NT2/D1 (cell line): ENCODE results near the gene POLR3A.

Experiments
- SUZ12 ChIP-seq: IDR thresholded peaks from 2 replicates; pipeline ENCODE4 v1.6.1; 2011; ENCODE audit not compliant: insufficient read length, insufficient read depth; ENCODE audit errors: extremely low read depth
- ZNF274 ChIP-seq: IDR thresholded peaks from 2 replicates; pipeline ENCODE4 v1.6.1; 2011; ENCODE audit warnings: mild to moderate bottlenecking, low read depth, low read length

GRCh38 chr10:77920495-77920894 is 108.8 kb downstream of the POLR3A start:
- TF ChIP-seq SUZ12, result no peak
- TF ChIP-seq ZNF274, result no peak
